Stimulated activated CD4-positive, alpha-beta T cell treated with anti-CD3 and anti-CD28 coated beads, TNF-alpha, amount 100 ng/mL, for 4 hours (primary cell): ENCODE results near the gene PBRM1.

Experiments used
- DNase-seq, 3 experiments: peaks; one replicate each; pipeline ENCODE4 v3.0.0-alpha.2; 2020; ENCODE audit warnings: low read depth in 3 of 3

Gene PBRM1

DNA sequence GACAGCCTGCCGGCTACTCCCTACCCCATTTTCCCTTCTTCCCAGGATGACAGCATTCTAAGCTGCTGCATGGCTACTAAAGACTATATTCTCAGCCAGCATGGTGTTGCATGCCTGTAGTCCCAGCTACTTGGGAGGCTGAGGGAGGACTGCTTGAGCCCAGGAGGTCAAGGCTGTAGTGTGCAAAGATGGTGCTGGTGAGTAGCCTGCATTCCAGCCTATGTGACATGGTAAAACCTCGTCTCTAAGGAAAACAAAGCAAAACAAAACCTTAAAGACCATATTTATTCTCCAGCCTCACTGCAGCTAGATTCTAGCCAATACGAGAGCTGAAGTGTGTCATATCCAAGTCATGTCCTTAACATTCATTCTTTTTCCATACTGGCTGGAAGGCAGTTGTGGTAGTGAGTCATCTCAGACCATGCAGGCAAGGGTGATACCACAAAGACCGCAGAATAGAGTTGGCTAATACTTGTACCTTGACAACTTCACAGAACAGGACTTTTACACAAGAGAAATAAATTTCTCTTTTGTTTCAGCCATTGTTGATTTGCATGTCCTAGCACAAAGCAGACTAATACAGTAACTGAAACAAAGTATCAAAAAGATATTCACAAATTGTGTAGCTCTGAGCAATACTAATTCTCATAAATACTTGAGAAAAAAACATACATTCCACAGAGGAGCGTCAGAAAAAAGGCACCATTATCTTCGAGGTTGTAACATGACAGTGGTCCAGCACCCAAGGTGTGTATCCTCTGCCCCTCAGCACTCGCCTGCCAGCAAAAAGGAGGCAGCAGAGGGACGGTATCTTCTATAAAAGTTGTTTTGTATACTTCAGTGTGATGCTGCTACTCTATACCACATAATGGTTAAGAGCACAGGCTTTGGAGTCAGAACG is 14.8 kb downstream of the PBRM1 start:
- no peak for DNase-seq

DNA sequence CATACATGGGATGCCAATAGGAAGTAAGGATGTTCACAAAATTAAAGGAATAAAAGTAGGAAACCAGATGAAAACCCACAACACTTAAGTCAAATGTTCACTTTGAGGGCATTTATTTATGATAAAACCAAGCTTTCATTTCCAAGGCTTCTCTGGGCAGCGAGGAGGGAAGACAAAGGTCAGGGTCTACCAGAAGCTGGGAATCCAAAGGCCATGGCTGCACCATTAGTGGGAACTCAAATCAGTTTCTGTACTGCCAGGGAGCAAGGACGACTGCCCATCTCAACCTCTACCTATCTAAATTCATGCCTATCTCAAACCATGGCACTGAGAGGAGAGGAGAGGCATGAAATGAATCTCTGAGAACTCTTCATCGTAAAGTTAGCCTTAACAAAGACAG is 22.6 kb downstream of the PBRM1 start:
- DNase-seq, result no peak

DNA sequence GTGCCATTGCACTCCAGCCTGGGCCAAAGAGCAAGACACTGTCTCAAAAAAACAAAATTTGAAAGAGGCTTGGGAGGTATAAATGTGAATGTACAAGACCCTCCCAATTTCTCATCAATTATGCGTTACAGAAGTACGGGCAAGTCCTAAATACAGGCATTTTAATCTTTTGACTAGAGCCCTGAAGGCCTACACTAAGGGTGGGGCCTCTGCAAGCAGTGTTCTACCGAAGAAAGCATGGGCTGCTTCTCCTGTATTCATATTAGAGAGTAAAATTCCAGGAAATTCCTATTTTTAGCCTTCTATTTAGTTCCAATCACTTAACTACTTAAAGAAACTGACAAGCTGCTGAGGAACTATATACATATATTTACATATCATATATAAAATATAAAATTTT is 25.7 kb downstream of the PBRM1 start:
- DNase-seq, result no peak

DNA sequence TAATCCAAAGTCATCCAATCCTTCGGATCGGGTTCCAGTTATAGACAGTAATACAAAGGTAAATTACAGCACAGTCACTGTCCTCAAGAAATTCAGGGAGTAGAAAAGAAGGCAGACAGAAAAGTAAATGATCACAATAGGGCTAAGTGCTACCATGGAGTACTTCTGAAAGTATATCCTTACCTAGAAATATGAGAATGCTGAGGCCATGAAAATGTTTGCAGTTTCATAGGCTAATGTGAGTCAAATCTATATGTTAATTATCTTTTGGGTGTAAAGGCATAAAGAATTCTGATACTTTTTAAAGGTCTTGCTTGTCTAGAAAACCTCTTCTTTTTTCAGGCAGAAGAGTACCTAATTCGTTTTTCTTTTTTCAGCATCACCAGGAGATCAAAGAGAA is 29.8 kb downstream of the PBRM1 start:
- no peak for DNase-seq

DNA sequence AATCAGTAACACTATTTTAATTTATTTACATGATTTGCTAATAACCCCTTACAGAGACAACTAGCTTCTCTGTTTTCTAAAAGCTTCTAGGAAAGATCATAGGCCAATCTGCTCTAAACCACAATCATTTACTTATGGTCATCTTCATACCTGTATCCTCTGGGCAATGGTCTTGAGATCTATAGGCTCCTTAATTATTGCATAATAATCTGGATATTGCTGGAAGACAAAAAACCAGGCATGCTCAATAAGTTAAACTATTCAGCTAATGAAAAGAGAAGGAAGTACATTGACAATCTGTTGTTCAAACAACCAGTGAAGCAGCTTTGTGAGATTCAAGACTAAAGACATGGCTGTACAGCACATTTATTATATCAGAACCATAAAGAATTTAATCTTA is 34.1 kb downstream of the PBRM1 start:
- no peak for DNase-seq

DNA sequence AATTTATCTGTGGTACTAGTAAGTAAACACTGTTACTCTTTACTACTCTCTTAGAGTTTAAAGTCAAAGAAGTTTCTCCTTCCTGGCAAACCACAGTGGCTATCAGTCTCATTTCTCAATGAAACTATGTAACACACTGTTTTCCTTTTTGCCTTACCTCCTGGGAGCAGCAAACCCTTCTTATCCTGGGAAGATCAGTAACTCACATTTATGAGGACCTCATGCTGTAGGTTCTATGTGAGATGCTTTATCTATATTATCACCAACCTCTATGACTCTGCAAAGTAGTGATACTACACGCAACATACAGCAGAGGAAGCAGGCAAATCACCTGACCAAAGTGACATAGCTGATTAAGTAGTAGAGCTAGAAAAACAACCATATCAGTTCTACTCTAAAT is 35.3 kb downstream of the PBRM1 start:
- DNase-seq, result no peak

DNA sequence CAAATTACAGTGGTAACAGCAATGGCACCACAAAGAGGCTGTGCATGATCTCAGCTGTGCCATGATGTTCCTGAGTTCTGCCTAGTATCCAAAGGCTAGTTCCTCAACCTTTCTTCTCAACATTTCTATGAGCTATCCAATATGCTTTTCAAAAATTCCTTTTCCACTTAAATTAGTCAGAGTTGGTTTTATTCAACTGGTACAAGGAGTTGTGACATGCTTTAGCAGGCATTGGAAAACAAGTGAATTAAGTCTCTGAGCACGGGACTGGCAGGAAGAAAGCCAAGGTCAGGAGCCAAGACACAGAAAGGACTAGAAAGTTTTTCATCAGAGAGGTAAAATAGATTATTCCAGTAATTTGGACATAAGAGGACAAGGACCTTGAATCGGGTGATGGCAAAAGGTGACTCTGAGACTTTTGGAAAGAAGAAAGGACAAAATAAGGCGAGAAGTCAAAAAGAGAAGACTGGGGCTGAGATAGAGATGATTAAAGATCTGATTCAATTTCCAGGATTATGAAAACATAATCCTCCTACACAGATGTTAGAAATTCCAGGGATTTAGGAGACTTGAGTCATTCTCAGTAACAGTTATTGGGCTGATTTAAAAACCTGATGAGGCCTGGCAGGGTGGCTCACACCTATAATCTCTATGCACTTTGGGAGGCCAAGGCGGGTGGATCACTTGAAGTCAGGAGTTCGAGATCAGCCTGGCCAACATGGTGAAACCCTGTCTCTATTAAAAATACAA is 36.1 kb downstream of the PBRM1 start:
- DNase-seq, result no peak

DNA sequence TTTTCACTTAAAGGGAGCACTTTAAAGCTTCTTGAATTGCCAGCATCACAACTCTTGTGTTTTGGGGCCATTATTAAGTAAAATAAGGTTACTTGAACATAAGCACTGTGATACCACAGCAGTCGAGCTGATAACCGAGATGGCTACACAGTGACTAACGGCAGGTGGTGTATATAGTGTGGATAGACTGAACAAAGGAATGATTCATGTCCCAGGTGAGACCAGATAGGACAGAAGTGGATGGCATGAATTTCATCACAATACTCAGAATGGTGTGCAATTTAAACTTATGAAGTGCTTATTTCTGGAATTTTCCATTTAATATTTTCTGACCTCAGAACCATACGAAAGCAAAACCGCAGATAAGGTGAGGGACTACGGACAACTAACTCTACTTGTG is 40.2 kb downstream of the PBRM1 start:
- DNase-seq, result no peak

DNA sequence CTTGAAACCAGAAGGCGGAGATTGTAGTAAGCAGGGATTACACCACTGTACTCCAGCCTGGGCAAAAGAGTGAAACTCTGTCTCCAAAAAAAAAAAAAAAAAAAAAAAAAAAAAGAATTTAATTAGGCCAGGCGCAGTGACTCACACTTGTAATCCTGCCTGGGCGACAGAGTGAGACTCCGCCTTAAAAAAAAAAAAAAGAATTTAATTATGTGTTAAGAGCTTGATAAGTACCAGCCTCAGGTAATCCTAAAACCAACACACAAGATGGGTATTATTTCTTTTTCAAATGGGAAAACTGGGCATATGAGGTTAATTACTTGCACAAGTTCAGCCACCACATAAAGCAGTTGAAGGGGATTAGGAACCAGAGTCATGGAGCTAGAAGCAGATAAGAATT is 49.0 kb downstream of the PBRM1 start:
- no peak for DNase-seq

DNA sequence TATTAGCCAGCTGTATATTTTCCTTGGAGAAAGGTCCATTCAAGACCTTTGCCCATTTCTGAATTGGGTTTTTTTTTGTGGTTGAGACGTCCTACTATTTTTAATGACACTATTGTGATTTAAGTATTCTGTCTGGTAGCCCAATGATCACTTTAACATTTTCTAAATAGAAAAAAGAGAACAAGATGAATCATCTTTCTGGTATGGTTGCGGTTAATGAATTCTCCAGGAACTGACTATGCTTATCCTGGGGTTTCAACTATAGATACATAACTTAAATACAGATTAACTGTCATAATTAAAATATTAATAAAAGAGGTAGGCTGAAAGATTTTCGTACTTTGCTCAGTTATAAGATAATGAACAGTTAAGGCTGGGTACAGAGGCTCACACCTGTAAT is 51.9 kb downstream of the PBRM1 start:
- no peak for DNase-seq

DNA sequence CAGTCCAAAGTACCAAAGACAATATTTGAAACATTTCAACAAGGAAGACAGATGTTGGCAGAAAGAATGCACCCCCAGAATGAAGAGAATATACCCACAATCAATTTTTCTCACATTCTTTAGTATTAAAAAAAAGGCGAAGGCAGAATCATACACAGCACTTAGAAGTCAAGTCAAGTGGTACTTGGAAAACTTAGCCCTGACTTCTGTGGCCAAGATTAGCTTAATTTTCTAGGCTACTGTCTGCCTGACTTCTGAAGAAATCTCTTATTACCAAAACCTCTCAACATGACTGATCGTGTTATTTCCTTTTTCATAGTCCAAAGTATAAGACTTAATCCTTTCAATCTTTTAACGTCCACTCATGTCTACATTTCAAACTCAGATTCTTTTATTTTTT is 60.7 kb downstream of the PBRM1 start:
- no peak for DNase-seq

DNA sequence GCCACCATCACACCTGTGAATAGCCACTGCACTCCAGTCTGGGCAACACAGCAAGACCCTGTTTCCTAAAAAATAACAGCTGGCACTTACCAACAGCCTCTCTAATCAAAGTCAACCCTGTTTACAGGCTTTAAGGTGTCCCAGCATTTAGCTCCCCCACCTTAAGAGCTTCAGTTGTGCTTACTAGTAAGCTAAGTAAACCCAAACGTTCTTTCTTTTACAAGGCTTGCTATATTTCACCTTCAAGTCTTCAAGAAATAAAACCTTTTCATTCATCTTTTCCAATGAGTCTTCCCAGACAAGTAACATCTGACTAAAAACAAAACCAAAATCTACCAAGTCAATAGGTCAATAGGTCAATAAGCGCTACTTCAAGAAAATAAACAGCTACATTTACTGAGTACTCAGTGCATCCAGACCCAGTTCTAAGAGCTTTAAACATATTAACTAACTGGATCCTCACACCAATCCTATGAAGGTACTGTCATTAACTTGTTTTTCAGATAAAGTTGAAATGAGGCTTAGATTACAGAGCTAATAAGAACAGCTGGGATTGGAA is 62.4 kb downstream of the PBRM1 start:
- no peak for DNase-seq

DNA sequence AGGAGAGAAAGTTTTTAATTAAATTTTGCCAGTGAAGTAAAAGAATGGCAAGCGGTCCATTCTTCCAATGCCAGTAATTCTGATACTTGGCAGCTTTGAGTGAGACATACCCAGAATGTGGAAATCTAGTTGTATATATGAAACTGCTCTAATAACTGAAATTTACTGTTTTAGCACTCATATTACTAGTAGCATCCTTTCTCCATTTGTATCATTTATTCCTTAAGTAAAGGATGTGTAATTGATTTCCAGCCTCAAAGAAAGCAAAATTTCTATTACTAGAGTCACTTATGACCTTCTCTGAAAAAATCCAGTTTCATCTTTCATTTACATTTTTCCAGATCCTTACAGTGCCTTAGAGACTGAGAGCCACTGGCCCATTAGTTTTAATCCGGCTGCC is 65.1 kb downstream of the PBRM1 start:
- no peak for DNase-seq

DNA sequence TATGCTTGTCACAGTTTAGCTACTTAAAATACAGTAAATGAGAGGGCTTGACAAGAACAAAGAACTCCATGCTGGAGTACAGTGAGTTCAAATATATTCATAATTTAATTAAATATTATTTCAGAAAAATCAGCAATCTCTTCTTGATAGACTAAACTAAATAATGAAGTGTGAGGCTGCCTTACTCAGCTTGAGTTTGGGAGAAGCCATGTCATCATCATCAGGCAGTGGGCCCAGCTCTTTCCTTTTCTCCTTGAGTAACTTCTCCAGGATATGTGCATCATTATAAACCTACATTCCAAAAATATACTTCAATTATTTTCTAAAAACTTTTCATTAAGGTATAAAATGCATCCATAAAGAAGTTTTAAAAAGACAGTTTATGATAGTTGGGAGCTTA is 70.5 kb downstream of the PBRM1 start:
- no peak for DNase-seq

DNA sequence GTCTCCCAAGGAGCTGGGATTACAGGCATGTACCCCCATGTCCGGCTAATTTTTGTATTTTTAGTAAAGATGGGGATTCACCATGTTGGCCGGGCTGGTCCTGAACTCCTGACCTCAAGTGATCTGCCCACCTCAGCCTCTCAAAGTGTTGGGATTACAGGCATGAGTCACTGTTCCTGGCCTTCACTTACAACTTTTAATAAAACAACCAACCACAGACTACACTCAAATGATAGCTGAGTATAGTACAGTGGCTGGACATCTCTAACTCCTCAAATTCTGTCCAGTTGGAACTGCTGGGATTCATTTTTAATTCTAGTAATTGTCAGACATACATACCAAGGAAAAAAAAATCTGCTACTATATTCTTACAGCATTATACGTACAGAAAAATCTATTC is 71.0 kb downstream of the PBRM1 start:
- DNase-seq, result no peak

DNA sequence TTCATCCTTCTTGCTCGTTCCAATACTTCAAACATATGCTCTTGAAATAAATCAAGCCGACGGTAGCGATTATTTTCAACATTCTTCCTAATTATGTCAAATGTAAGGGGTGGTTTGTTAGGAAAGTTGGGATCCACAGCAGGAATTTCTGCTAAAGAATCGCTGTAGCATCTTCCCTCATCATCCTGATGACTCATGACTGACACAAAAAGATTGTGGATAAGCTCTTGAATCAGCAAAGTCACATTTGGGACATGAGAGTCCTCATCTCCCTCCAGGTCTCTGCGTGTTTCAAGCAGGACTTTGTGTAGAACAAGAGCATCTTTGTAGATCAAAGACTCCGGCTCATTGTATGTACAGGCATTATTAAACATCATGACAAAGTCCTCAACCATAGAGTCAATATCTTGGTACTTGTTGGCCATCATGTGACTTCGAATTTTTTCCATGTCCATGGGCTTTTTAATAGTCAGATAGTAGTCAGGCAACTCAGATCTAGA is 76.3 kb downstream of the PBRM1 start:
- DNase-seq, result no peak

DNA sequence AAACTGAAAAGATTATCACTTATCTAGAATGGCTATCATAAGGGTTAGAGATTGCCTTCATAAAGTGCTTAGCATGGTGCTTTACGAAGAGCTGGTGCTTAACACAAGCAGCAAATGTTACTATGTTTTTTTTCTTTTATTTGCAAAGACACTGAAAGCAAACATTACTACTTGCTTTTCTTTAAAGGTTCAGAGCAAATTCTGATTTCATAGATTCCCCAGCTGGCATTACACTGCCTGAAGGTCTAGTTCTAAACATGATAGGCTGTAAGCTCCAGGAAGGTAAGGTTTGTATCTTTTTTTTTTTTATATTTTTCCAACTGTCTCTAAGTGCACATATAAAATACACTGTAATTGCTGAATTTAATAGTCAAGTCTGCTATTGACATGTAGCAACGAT is 77.4 kb downstream of the PBRM1 start:
- DNase-seq, result no peak

DNA sequence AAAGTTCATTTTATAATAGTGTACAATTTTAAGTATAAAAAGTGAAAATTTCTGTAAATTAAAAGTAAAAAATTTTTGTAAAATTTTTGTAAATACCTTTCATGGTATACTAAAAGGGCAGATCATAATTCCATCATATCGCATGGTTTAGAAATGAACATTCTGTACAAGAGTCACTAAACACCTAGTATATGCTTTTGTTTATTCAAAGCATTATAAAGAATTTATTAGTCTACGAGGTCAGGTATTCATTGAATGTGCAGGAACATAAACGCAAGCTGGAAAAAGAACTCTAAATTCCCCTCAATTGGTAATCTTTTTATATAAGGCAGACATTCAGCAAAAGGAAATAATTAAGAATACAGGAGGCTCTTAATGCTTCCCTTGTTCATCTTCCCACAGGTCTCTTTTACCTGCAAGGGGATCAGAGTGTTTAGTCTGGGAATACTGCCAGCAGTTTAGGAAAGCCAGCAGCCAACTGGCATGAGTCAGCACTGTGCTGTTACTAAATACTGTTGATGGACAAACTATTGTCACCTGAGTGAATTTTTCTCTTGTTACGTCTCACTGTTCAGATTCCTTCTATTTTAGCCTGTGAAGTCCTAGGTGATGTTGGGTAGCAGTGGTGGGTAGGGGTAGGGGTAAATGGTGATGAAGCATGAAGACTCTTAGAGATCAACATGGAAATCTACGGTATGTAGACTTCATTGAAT is 79.2 kb downstream of the PBRM1 start:
- no peak for DNase-seq

DNA sequence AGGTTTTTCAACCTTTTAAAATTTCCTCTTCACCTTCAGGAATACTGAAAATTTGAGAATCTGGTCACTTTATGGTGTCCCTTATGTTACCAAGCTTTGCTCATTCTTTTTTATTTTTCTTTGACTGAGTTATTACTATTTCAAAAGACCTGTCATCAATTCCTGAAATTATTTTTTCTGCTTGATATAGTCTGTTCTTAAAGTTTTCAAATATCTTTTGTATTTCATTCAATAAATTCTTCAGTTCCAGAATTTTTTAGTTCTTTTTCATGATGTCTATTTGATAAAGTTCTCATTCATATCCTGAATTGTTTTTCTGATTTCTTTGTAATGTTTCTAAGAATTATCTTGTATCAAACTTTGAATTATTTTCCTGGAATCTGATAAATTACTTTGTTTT is 85.5 kb downstream of the PBRM1 start:
- no peak for DNase-seq

DNA sequence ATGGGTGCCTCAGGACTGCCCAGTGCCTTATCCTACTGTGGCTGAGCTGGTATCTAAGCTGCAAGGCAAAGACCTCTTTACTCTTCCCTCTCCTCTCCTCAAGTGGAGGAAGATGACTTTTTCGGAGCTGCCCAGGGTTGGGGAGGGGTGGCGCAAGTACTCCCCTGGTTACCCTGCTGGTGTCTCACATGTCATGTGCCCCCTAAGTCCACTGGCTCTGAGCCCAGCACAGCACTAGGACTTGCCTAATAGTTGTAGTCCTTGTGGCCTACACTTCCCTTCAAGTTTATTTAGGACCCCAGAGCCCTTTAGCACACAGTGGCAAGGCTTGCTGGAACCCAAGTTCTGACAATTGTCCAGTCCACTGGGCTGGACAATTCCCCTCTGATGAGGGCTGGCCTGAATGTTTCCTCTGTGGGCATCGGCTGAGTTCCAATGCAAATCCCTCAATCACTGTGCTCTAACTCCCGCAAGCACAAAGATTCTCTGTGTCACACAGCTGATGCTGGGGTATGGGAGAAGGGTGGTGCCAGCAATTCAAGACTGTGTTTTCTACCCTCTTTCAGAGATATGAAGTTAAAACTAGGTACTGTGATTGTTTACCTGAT is 89.0 kb downstream of the PBRM1 start:
- DNase-seq, result no peak

DNA sequence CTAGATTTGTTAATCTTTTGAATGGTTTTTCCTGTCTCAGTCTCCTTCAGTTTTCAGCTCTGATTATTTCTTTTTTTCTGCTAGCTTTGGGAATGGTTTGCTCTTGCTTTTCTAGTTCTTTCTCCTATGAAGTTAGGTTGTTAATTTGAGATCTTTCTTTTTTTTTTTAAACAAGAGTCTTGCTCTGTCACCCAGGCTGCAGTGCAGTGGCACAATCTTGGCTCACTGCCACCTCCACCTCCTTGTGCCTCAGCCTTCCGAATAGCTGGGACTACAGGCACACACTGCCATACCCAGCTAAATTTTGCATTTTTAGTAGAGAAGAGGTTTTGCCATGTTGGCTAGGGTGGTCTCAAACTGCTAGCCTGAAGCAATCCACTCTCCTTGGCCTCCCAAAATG is 92.6 kb downstream of the PBRM1 start:
- DNase-seq, result no peak
